HEK293 (cell line): Measurements from ENCODE around the gene TXNRD2.
A peak's percentile ranks its signal among the peaks of the same experiment; 100 is the strongest.

Experiments
- CTCF ChIA-PET: fragments of 350-600 bp; formaldehyde crosslinking; extraction: SDS; loops from one replicate; lab custom pipeline; 2021; ENCODE audit warnings: antibody characterized with exemption; lab: Yijun Ruan, JAX
- POLR2A ChIA-PET: fragments of 300-600 bp; formaldehyde crosslinking; extraction: SDS; loops from one replicate; lab custom pipeline; 2020; ENCODE audit warnings: antibody characterized with exemption, inconsistent platforms; lab: Yijun Ruan, JAX
- H3K27ac ChIP-seq: fragments of 200-500 bp; sonication (Bioruptor generic); 2 replicates; pipeline ENCODE4 v1.5.1; 2014; ENCODE audit warnings: low read depth, low read length, control low read depth, inconsistent platforms; ENCODE audit errors: extremely low read depth
- H3K36me3 ChIP-seq, 2 experiments: fragments of 200-500 bp in 1 of 2; sonication (Bioruptor generic) in 1 of 2; 1 replicate in 1 of 2; 2 replicates in 1 of 2; pipeline ENCODE4 v1.5.1; 2014 to 2017; ENCODE audit warnings: inconsistent platforms in 2 of 2, low read length in 2 of 2; ENCODE audit not compliant: control insufficient read depth in 2 of 2, insufficient read depth in 1 of 2
- H3K4me1 ChIP-seq: fragments of 200-500 bp; sonication (Bioruptor generic); 2 replicates; pipeline ENCODE4 v1.5.1; 2014; ENCODE audit warnings: mild to moderate bottlenecking, low read length, inconsistent platforms; ENCODE audit not compliant: control insufficient read depth, insufficient read depth
- H3K4me3 ChIP-seq: 2 replicates; pipeline ENCODE4 v1.5.1; 2011; ENCODE audit warnings: low read depth, mild to moderate bottlenecking, control low read depth, low read length, moderate library complexity
- H3K9me3 ChIP-seq: fragments of 200-500 bp; sonication (Bioruptor generic); 2 replicates; pipeline ENCODE4 v1.5.1; 2014; ENCODE audit warnings: low read depth, low read length, inconsistent platforms; ENCODE audit not compliant: control insufficient read depth, insufficient read depth
- EGR2 ChIP-seq: fragments of 450-650 bp; formaldehyde crosslinking; IDR thresholded peaks from 2 replicates; pipeline ENCODE4 v1.5.1; 2016; ENCODE audit warnings: low read depth, missing biosample characterization, missing genetic modification characterization
- HOXD13 ChIP-seq: sonication (generic); formaldehyde crosslinking; IDR thresholded peaks from 2 replicates; pipeline ENCODE4 v1.8.0; 2022; ENCODE audit warnings: missing genetic modification reagents, borderline replicate concordance
- IKZF3 ChIP-seq: fragments of 450-650 bp; IDR thresholded peaks from 2 replicates; pipeline ENCODE4 v1.5.0; 2018; ENCODE audit warnings: missing biosample characterization, mild to moderate bottlenecking, missing genetic modification characterization, moderate library complexity
- KLF1 ChIP-seq: fragments of 450-650 bp; formaldehyde crosslinking; IDR thresholded peaks from 2 replicates; pipeline ENCODE4 v1.5.1; 2016; ENCODE audit warnings: missing biosample characterization, missing genetic modification characterization
- KLF10 ChIP-seq: fragments of 450-650 bp; IDR thresholded peaks from 2 replicates; pipeline ENCODE4 v1.5.1; 2018; ENCODE audit warnings: missing biosample characterization, mild to moderate bottlenecking, missing genetic modification characterization
- KLF16 ChIP-seq: fragments of 450-650 bp; formaldehyde crosslinking; IDR thresholded peaks from 2 replicates; pipeline ENCODE4 v1.5.1; 2017; ENCODE audit warnings: missing biosample characterization, missing genetic modification characterization
- KLF9 ChIP-seq: fragments of 450-650 bp; formaldehyde crosslinking; IDR thresholded peaks from 2 replicates; pipeline ENCODE4 v1.5.1; 2016; ENCODE audit warnings: missing biosample characterization, missing genetic modification characterization, low read depth
- MEIS1 ChIP-seq: sonication (generic); formaldehyde crosslinking; IDR thresholded peaks from 2 replicates; pipeline ENCODE4 v1.8.1; 2022; ENCODE audit warnings: missing genetic modification reagents, mild to moderate bottlenecking, borderline replicate concordance
- PRDM4 ChIP-seq: fragments of 450-650 bp; formaldehyde crosslinking; IDR thresholded peaks from 2 replicates; pipeline ENCODE4 v1.5.1; 2017; ENCODE audit warnings: missing biosample characterization, missing genetic modification characterization
- SP2 ChIP-seq: fragments of 450-650 bp; formaldehyde crosslinking; IDR thresholded peaks from 2 replicates; pipeline ENCODE4 v1.5.1; 2016; ENCODE audit warnings: missing biosample characterization, missing genetic modification characterization
- SP3 ChIP-seq: fragments of 450-650 bp; formaldehyde crosslinking; IDR thresholded peaks from 2 replicates; pipeline ENCODE4 v1.5.1; 2016; ENCODE audit warnings: missing biosample characterization, missing genetic modification characterization
- ZBTB21 ChIP-seq: fragments of 450-650 bp; formaldehyde crosslinking; IDR thresholded peaks from 2 replicates; pipeline ENCODE4 v1.5.1; 2017; ENCODE audit warnings: missing biosample characterization, missing genetic modification characterization
- ZFHX2 ChIP-seq: fragments of 450-650 bp; formaldehyde crosslinking; conservative IDR thresholded peaks from 2 replicates; pipeline ENCODE4 v1.5.1; 2016; ENCODE audit warnings: missing biosample characterization, missing genetic modification characterization
- ZIC2 ChIP-seq: fragments of 450-650 bp; formaldehyde crosslinking; IDR thresholded peaks from 2 replicates; pipeline ENCODE4 v1.5.1; 2016; ENCODE audit warnings: missing biosample characterization, missing genetic modification characterization
- ZNF10 ChIP-seq: fragments of 450-650 bp; formaldehyde crosslinking; IDR thresholded peaks from 2 replicates; pipeline ENCODE4 v1.5.1; 2017; ENCODE audit warnings: missing biosample characterization, missing genetic modification characterization
- ZNF223 ChIP-seq: fragments of 450-650 bp; formaldehyde crosslinking; IDR thresholded peaks from 2 replicates; pipeline ENCODE4 v1.5.1; 2016; ENCODE audit warnings: missing biosample characterization, missing genetic modification characterization
- ZNF302 ChIP-seq: fragments of 450-650 bp; formaldehyde crosslinking; IDR thresholded peaks from 2 replicates; pipeline ENCODE4 v1.5.1; 2016; ENCODE audit warnings: missing biosample characterization, missing genetic modification characterization, low read depth
- ZNF335 ChIP-seq: fragments of 450-650 bp; formaldehyde crosslinking; conservative IDR thresholded peaks from 2 replicates; pipeline ENCODE4 v1.5.1; 2016; ENCODE audit warnings: missing biosample characterization, missing genetic modification characterization
- ZNF449 ChIP-seq: fragments of 450-650 bp; formaldehyde crosslinking; IDR thresholded peaks from 2 replicates; pipeline ENCODE4 v1.5.1; 2017; ENCODE audit warnings: missing biosample characterization, mild to moderate bottlenecking, missing genetic modification characterization, moderate library complexity
- ZNF549 ChIP-seq: fragments of 450-650 bp; IDR thresholded peaks from 2 replicates; pipeline ENCODE4 v1.5.1; 2018; ENCODE audit warnings: missing biosample characterization, missing genetic modification characterization, mild to moderate bottlenecking, inconsistent platforms, moderate library complexity
- ZNF639 ChIP-seq: fragments of 450-650 bp; formaldehyde crosslinking; IDR thresholded peaks from 2 replicates; pipeline ENCODE4 v1.5.1; 2016; ENCODE audit warnings: missing biosample characterization, missing genetic modification characterization
- ZNF670 ChIP-seq: fragments of 450-650 bp; formaldehyde crosslinking; IDR thresholded peaks from 2 replicates; pipeline ENCODE4 v1.5.1; 2016; ENCODE audit warnings: missing biosample characterization, missing genetic modification characterization, low read depth
- ZNF768 ChIP-seq: fragments of 450-650 bp; formaldehyde crosslinking; IDR thresholded peaks from 2 replicates; pipeline ENCODE4 v1.5.1; 2018; ENCODE audit warnings: missing biosample characterization, mild to moderate bottlenecking, missing genetic modification characterization

TXNRD2 gene

GRCh38 chr22:19959587-19960490 is 18.2 kb upstream of the TXNRD2 start (continued):
- TF ChIP-seq ZNF449, result no peak
- peak; percentile 70 for TF ChIP-seq ZNF335 (tag by site-specific recombination)
- TF ChIP-seq ZIC2 (tag by site-specific recombination), result peak; percentile 54
- TF ChIP-seq ZNF670, result no peak
- TF ChIP-seq HOXD13 (CRISPR knock-in tag), result no peak
- no peak for TF ChIP-seq ZNF302 (tag by site-specific recombination)
- no peak for TF ChIP-seq KLF10 (tag by site-specific recombination)
- no peak for TF ChIP-seq ZNF768 (tag by site-specific recombination)
- TF ChIP-seq ZFHX2 (tag by site-specific recombination), result peak; percentile 5; the same call in 1 of the 2 replicates
- no peak for TF ChIP-seq ZBTB21
- TF ChIP-seq ZNF223 (tag by site-specific recombination), result no peak
- TF ChIP-seq ZNF549 (tag by site-specific recombination), result no peak

- no peaks in the 10 kb centered on the region for H3K9me3 ChIP-seq
- peaks cover 0 to 23% of the 10 kb centered on the region in 2 experiments; a peak in 1 of 3 replicates for H3K36me3 ChIP-seq
- ChIA-PET CTCF (interaction anchor here (0.6 to 0.7 kb wide), 4 partner anchors 54 to 231 kb away, joined by 3 to 4 read pairs (median 3); no protein-coding TSS in a partner anchor), POLR2A (interaction anchor here (0.6 to 1.4 kb wide), 3 partner anchors 105 to 239 kb away, joined by 3 to 5 read pairs (median 4); partner anchors contain the start of genes GNB1L and RTL10)
- TF ChIP-seq PRDM4 (tag by site-specific recombination) (peak; percentile 6; the same call in 1 of the 2 replicates), MEIS1 (CRISPR knock-in tag) (no peak), ZNF639 (tag by site-specific recombination) (no peak), SP2 (tag by site-specific recombination) (peak; percentile 94), ZNF10 (tag by site-specific recombination) (no peak), KLF9 (tag by site-specific recombination) (peak; percentile 99), KLF1 (tag by site-specific recombination) (peak; percentile 83), SP3 (tag by site-specific recombination) (peak; percentile 90), IKZF3 (tag by site-specific recombination) (peak; percentile 43; the same call in 1 of the 2 replicates), KLF10 (tag by site-specific recombination) (0 out of 2 replicates have a peak, but pooled peaks have one; percentile 57), ZFHX2 (tag by site-specific recombination) (peak; percentile 95), KLF16 (tag by site-specific recombination) (peak; percentile 88; the same call in 1 of the 2 replicates), EGR2 (tag by site-specific recombination) (peak; percentile 90)
- peaks cover 6% of the 10 kb centered on the region; the same call in 1 of the 2 replicates for H3K4me1 ChIP-seq
- H3K27ac ChIP-seq, result no peak overlapping the region
- H3K4me3 ChIP-seq, result peak overlapping the region; percentile 33
Measured at GRCh38 chr22:19959043-19959586, 17.5 kb upstream of the TXNRD2 start.
